Upper lobe of right lung (tissue), 1 donor: Measurements from ENCODE around the gene MYL3. TPM values are rescaled to one million over a fixed set of nuclear protein-coding genes. Genes with fewer than 3 reads are reported as not detected.
A peak's percentile ranks its signal among the peaks of the same experiment; 100 is the strongest.

Experiments used
- ATAC-seq: fragments of 200-7000 bp; cut with Tn5 transposase; one replicate; pipeline ENCODE4 v1.9.1; 2020; ENCODE audit warnings: mild to moderate bottlenecking, moderate library complexity
- DNase-seq: peaks from one replicate; pipeline ENCODE4 v3.0.0-alpha.2; 2020
- H3K27ac ChIP-seq: fragments of 200-600 bp; one replicate; pipeline ENCODE4 v1.8.0; 2022
- H3K27me3 ChIP-seq: fragments of 200-600 bp; one replicate; pipeline ENCODE4 v1.8.0; 2022; ENCODE audit warnings: mild to moderate bottlenecking
- H3K36me3 ChIP-seq: fragments of 200-600 bp; one replicate; pipeline ENCODE4 v1.8.0; 2022
- H3K4me1 ChIP-seq: fragments of 200-600 bp; one replicate; pipeline ENCODE4 v1.8.0; 2022
- H3K4me3 ChIP-seq: fragments of 200-600 bp; one replicate; pipeline ENCODE4 v1.8.0; 2022; ENCODE audit warnings: mild to moderate bottlenecking
- H3K9me3 ChIP-seq: fragments of 200-600 bp; one replicate; pipeline ENCODE4 v1.8.0; 2022
- intact Hi-C: fragments of 100-400 bp; cut with DNase I; formaldehyde crosslinking; loops from one replicate; pipeline ENCODE4 v1.11.0; 2022
- total RNA-seq: library from RNA; stranded (reverse); fragmentation: NEBNext Ultra II Directional; extraction: Animal tissue kit (Norgen Biotek cat#: 25700); gene quantifications from one replicate; pipeline ENCODE4 v1.2.1, GENCODE V29; 2021
- TF ChIP-seq, protein P1 (sequence below): fragments of 200-600 bp; IDR thresholded peaks from one replicate; pipeline ENCODE4 v1.8.0; 2022; ENCODE audit warnings: antibody characterized with exemption
- donor health status: DM: no; HTN: yes; CAD: no; lungs with severe emphysema.

The MYL3 gene
- total RNA-seq, 1 donor from 2014 or later: 3.8 TPM

GRCh38 chr3:46866720-46867549 lies 3.7 kb upstream of the MYL3 start:
- H3K4me1 ChIP-seq: peaks cover 41% of the 10 kb centered on the region
- DNase-seq (peak; percentile 91), ATAC-seq (peak; percentile 64)
- no peaks in the 10 kb centered on the region for H3K27me3 ChIP-seq
- H3K9me3 ChIP-seq: no peaks in the 10 kb centered on the region
- H3K4me3 ChIP-seq: no peak overlapping the region
- TF ChIP-seq, protein P1, sequence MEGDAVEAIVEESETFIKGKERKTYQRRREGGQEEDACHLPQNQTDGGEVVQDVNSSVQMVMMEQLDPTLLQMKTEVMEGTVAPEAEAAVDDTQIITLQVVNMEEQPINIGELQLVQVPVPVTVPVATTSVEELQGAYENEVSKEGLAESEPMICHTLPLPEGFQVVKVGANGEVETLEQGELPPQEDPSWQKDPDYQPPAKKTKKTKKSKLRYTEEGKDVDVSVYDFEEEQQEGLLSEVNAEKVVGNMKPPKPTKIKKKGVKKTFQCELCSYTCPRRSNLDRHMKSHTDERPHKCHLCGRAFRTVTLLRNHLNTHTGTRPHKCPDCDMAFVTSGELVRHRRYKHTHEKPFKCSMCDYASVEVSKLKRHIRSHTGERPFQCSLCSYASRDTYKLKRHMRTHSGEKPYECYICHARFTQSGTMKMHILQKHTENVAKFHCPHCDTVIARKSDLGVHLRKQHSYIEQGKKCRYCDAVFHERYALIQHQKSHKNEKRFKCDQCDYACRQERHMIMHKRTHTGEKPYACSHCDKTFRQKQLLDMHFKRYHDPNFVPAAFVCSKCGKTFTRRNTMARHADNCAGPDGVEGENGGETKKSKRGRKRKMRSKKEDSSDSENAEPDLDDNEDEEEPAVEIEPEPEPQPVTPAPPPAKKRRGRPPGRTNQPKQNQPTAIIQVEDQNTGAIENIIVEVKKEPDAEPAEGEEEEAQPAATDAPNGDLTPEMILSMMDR: peak; percentile 88
- intact Hi-C loops: no loop called here
- no peaks in the 10 kb centered on the region for H3K36me3 ChIP-seq
- H3K27ac ChIP-seq: peak overlapping the region; percentile 63

DNA sequence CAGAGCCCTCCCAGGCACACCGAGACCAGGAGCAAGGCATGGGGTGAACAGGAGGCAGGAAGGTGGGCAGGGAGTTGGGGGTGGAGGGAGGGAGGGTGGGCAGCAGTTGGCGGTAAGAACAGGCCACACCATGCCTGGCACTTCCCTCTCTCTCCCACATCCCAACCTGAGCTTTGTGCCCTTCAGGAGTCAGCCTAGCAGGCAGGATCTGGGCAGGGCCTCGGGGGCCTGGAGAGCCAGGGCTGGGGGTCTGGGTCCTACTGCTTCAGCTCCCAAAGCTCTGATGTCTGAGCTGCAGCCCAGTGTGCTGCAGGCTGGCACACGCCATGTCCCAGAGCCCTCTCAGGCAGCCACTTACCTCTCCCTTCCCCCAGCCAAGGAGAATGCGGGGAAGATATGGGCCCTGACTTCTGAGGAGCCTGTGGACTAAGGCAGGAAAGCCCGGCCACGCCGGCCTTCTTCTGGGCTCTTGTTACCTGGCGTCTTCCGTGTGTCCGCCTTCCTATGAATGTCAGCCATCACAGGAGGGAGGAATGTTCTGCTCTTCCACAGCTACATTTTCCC lies 2.9 kb upstream of the MYL3 start:
- peak overlapping the region; percentile 1 for H3K27ac ChIP-seq
- peaks cover 34% of the 10 kb centered on the region for H3K4me1 ChIP-seq
- H3K9me3 ChIP-seq: no peaks in the 10 kb centered on the region
- DNase-seq: no peak
- H3K4me3 ChIP-seq: no peak overlapping the region
- H3K27me3 ChIP-seq: no peaks in the 10 kb centered on the region
- intact Hi-C loops: no loop called here
- no peaks in the 10 kb centered on the region for H3K36me3 ChIP-seq
- TF ChIP-seq, protein P1: no peak
- ATAC-seq: no peak

- no peak for ATAC-seq
These were observed 2.3 kb upstream of the MYL3 start for GRCh38 chr3:46865546-46865945.

DNA sequence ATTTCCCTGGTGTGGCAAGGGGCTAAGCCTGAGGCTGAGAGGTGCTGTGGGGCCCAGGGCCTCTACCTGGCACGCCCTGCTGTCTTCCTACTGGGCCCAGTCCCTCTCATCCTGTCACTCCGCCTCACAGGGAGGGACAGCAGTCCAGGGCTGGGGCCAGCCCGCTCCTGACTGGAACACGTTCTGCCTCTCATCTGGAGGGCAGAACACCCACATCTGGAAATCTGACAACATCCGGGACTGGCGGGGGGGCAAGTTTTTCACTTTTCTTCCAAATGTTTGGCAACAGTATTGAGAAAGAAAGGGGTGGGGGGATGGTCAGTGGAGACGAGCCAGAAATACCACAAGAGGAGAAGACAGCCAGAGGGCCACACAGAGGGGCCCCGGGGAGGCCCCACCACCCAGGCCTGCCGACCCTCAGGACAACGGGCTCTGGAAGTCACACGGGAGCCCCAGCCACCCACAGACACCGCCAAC lies 1.8 kb upstream of the MYL3 start:
- Histone ChIP-seq H3K4me1 (peaks cover 34% of the 10 kb centered on the region), H3K9me3 (no peaks in the 10 kb centered on the region), H3K27me3 (no peaks in the 10 kb centered on the region), H3K36me3 (no peaks in the 10 kb centered on the region), H3K4me3 (no peak overlapping the region), H3K27ac (peak overlapping the region; percentile 42)
- ATAC-seq (peak; percentile 72), DNase-seq (peak; percentile 85)
- TF ChIP-seq, protein P1: no peak
- intact Hi-C loops: no loop called here

More at GRCh38 chr3:46865546-46865945, 2.3 kb upstream of the MYL3 start:
- Histone ChIP-seq H3K36me3 (no peaks in the 10 kb centered on the region), H3K9me3 (no peaks in the 10 kb centered on the region), H3K27me3 (no peaks in the 10 kb centered on the region), H3K4me1 (peaks cover 34% of the 10 kb centered on the region), H3K4me3 (no peak overlapping the region), H3K27ac (peak overlapping the region; percentile 1)
- peak; percentile 61 for DNase-seq
- TF ChIP-seq, protein P1: no peak
- intact Hi-C loops: no loop called here

DNA sequence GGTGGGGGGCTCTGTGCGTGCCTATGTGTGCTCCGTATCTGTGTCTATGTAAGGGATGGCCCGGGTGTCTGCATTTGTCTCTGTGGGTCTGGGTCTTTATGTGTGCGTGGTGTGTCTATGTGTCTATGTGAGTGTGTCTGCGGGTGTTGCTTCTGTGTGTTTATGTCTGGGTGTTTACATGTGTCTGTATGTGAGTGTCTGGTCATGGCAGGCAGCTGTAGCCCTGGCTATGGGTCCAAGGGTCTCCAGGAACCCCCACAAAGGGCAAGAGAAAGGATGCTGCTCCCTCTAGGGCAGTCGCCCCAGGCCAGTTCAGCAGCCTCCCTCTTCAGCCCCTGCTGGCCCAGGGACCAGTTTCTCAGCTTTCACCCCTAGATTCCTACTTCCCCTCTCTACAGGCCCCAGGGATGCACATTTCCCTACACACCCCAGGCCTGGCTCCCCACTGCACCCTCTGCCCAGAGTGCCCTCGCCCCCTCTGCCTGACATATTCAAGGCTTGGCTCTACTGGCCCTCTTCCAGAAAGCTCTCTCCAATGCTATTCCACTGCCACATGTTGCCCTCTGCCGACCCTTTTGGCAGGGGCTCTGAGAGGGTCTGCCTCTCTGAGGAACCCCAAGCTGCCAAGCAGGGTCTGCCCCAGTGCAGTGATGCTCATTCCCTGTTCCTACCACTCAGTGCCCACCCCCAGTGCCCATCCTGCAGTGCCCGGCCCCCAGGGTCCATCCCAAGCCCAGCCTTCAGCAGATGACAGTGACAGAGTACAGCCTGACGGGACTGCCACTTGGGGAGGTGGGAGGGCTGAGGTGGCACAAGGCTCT lies 1.0 kb upstream of the MYL3 start:
- H3K9me3 ChIP-seq: no peaks in the 10 kb centered on the region
- no peak overlapping the region for H3K4me3 ChIP-seq
- peak; percentile 54 for DNase-seq
- TF ChIP-seq, protein P1: no peak
- H3K27me3 ChIP-seq: no peaks in the 10 kb centered on the region
- ATAC-seq: no peak
- peaks cover 34% of the 10 kb centered on the region for H3K4me1 ChIP-seq
- no peaks in the 10 kb centered on the region for H3K36me3 ChIP-seq
- intact Hi-C loops: no loop called here
- peak overlapping the region; percentile 42 for H3K27ac ChIP-seq
